T-helper 2 cell treated with Interferon-gamma antibody and Interleukin-4, amounts not matched to agents 5 μg/mL and 100 μg/mL, for 36 hours (primary cell): ENCODE data around the gene ACSM5.
"Not testable (repeated sequence)": the region's sequence is repeated elsewhere in the genome, so short reads cannot be mapped to it uniquely, and the experiment has no call there.

Experiments used
- DNase-seq: peaks from one replicate; pipeline ENCODE4 v3.0.0; 2021; ENCODE audit warnings: low spot score
- H3K27ac Mint-ChIP-seq: one replicate; pipeline ENCODE4 v1.8.0; 2021; ENCODE audit warnings: mild to moderate bottlenecking, mixed read lengths
- H3K27me3 Mint-ChIP-seq: one replicate; pipeline ENCODE4 v1.8.0; 2021; ENCODE audit warnings: low read depth, mixed read lengths
- H3K36me3 Mint-ChIP-seq: one replicate; pipeline ENCODE4 v1.8.0; 2021; ENCODE audit warnings: low read depth, mixed read lengths
- H3K4me1 Mint-ChIP-seq: one replicate; pipeline ENCODE4 v1.8.0; 2021; ENCODE audit warnings: low read depth, mixed read lengths
- H3K4me3 Mint-ChIP-seq: one replicate; pipeline ENCODE4 v1.8.0; 2022; ENCODE audit warnings: mild to moderate bottlenecking, moderate library complexity, mixed read lengths
- H3K9me3 Mint-ChIP-seq: one replicate; pipeline ENCODE4 v1.8.0; 2021; ENCODE audit warnings: mixed read lengths

Gene ACSM5

GRCh38 chr16:20415541-20415940 lies 6.2 kb downstream of the ACSM5 start:
- no peak for DNase-seq

DNA sequence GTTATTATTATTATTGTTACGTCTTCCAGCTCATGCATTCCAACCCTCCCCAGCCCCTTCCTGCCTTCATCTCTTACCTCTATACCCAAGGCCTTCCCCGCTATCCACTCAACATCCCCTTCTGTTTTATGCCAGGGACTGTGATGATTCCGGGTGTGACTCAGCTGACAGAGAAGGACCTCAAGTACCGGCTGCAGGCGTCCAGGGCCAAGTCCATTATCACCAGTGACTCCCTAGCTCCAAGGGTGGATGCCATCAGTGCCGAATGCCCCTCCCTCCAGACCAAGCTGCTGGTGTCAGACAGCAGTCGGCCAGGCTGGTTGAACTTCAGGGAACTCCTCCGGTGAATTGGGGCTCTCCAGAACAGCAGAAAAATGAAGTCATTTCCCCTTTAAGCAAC lies 9.8 kb downstream of the ACSM5 start:
- not testable (repeated sequence) for H3K9me3 Mint-ChIP-seq, H3K4me3 Mint-ChIP-seq, H3K27me3 Mint-ChIP-seq, DNase-seq, H3K36me3 Mint-ChIP-seq, H3K27ac Mint-ChIP-seq, H3K4me1 Mint-ChIP-seq

More at GRCh38 chr16:20415541-20415940, 6.2 kb downstream of the ACSM5 start:
- Mint-ChIP-seq H3K36me3 (no peaks in the 10 kb centered on the region), H3K4me1 (no peaks in the 10 kb centered on the region), H3K4me3 (no peak overlapping the region), H3K27ac (no peak overlapping the region), H3K27me3 (peaks cover 4% of the 10 kb centered on the region), H3K9me3 (no peaks in the 10 kb centered on the region)

DNA sequence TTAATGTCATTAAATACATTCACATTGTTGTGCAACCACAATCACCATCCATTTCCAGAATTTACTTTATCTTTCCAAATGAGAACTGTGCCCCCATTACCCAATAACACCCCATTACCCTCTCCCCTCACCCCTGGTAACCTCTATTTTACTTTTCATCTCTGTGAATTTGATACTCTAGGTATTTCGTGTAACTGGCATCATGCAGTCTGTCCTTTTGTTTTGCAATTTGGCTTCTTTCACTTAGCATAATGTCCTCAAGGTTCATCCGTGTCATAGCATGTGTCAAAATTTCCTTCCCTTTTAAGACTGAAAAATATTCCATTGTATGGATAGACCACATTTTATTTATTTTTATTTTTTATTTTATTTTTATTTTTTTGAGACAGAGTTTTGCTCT lies 12.4 kb downstream of the ACSM5 start:
- not testable (repeated sequence) for H3K36me3 Mint-ChIP-seq, H3K27ac Mint-ChIP-seq, H3K4me1 Mint-ChIP-seq, H3K4me3 Mint-ChIP-seq, H3K9me3 Mint-ChIP-seq, DNase-seq, H3K27me3 Mint-ChIP-seq

DNA sequence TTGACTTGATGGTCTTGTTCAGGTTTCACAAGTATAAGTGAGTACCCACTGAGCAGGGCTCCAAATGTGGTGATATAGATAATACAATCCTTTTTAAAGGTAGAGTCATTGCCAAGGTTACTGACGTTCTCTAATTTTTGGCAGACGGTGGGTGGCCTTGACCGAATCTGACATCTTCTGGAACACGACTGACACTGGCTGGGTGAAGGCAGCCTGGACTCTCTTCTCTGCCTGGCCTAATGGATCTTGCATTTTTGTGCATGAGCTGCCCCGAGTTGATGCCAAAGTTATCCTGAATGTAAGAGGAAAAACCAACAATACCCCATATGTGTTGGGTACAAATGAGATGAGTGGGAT lies 14.4 kb downstream of the ACSM5 start:
- H3K4me3 Mint-ChIP-seq, H3K27me3 Mint-ChIP-seq, H3K4me1 Mint-ChIP-seq, H3K9me3 Mint-ChIP-seq, H3K27ac Mint-ChIP-seq, DNase-seq, H3K36me3 Mint-ChIP-seq: not testable (repeated sequence)

DNA sequence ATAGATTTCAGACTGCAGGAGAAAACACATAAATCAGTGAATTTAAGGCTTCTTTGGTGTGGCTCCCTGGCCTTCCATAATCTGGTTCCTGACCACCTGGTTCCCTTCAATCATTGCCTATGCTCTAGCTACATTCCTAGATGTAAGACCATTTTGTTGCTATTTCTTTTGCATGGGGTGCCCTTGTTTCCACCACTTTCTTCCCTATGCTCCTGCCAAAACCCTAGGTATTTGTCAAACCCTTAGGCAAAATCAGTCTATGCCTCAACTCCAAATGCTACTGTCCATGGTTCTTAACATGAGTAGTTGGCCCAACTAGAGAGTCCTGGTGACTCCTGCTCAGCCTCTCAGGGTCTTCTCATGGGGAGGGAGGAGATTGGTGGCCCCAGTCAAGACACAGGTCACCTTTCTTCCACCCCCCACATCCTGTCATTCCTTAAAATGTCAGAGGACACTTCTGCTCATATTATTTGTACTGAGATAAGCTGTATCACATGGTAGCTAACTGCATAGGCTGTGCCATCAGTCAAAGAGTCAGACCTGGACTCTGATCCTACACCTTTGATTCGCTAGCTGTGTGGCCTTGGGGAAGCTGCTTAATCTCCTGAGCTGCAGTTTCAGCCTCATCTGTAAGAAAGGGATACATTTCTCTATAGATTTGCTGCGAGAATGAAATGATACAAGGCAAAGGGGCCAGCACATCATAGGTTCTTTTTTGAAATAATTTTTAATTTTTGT lies 15.0 kb downstream of the ACSM5 start:
- no peaks in the 10 kb centered on the region for H3K9me3 Mint-ChIP-seq
- no peak overlapping the region for H3K27ac Mint-ChIP-seq
- no peak overlapping the region for H3K4me3 Mint-ChIP-seq
- no peak for DNase-seq
- no peaks in the 10 kb centered on the region for H3K27me3 Mint-ChIP-seq
- H3K36me3 Mint-ChIP-seq = no peaks in the 10 kb centered on the region
- no peaks in the 10 kb centered on the region for H3K4me1 Mint-ChIP-seq

DNA sequence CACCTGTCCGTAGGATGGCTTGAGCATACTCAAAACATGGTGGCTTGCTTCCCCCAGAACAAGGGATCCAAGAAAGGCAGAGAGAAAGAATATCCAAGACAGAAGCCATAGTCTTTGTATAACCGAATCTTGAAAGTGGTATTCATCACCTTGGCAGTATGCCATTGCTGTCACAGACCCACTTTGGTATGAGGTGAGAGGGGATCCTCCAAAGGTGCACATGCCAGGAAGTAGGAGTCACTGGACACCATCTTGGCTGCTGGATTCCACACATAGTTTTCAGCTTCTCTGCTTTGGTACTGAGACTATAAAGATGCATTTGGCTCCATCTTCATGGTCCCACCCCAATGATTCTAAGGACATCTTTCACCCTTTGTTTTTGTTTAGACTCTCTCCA lies 18.1 kb downstream of the ACSM5 start:
- H3K4me1 Mint-ChIP-seq, DNase-seq, H3K4me3 Mint-ChIP-seq, H3K27me3 Mint-ChIP-seq, H3K9me3 Mint-ChIP-seq, H3K36me3 Mint-ChIP-seq, H3K27ac Mint-ChIP-seq: not testable (repeated sequence)

- not testable (repeated sequence) for H3K4me3 Mint-ChIP-seq, H3K27ac Mint-ChIP-seq, H3K9me3 Mint-ChIP-seq, H3K27me3 Mint-ChIP-seq, H3K4me1 Mint-ChIP-seq, DNase-seq, H3K36me3 Mint-ChIP-seq
Measured at GRCh38 chr16:20429499-20429898, 20.2 kb downstream of the ACSM5 start.

GRCh38 chr16:20430480-20430879 lies 21.1 kb downstream of the ACSM5 start:
- not testable (repeated sequence) for H3K27me3 Mint-ChIP-seq, H3K9me3 Mint-ChIP-seq, H3K4me3 Mint-ChIP-seq, DNase-seq, H3K4me1 Mint-ChIP-seq, H3K27ac Mint-ChIP-seq, H3K36me3 Mint-ChIP-seq

DNA sequence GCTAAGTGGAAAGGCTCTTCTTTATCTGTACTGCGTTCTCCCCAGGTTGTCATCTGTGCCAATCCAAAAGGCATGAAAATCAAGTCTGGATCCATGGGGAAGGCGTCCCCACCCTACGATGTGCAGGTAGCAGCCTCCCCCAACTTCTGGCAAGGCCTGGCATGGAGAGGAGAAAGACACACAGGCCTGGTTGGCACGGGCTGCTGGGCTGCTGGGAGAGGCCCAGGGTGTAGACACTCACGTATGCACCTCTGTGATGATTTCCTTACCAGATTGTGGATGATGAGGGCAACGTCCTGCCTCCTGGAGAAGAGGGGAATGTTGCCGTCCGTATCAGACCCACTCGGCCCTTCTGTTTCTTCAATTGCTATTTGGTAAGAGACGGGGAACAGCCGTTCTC lies 21.6 kb downstream of the ACSM5 start:
- Mint-ChIP-seq H3K36me3 (no peaks in the 10 kb centered on the region), H3K4me3 (no peak overlapping the region), H3K9me3 (no peaks in the 10 kb centered on the region), H3K27me3 (no peaks in the 10 kb centered on the region), H3K4me1 (no peaks in the 10 kb centered on the region), H3K27ac (no peak overlapping the region)
- no peak for DNase-seq

DNA sequence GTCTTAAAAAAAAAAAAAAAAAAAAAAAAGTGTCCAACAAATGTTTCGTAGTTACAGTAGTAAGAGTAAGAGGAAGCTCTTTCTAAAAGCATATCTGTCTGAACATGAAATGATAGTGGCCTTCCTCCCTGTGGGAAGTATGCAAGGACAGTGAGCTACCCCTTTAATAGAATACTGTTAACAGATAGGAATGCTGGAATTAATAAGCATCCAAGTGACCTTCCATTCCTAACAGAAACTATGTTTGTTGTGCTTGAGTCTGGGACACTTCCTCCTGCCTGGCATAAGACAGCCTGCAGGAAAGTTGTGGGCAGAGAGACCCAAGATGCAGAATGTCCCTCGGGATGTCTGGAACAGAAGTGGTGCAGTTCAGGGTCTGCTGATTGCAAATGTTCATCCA lies 29.6 kb downstream of the ACSM5 start:
- not testable (repeated sequence) for H3K36me3 Mint-ChIP-seq, H3K4me3 Mint-ChIP-seq, H3K27me3 Mint-ChIP-seq, DNase-seq, H3K27ac Mint-ChIP-seq, H3K9me3 Mint-ChIP-seq, H3K4me1 Mint-ChIP-seq

- H3K4me1 Mint-ChIP-seq, H3K4me3 Mint-ChIP-seq, H3K27ac Mint-ChIP-seq, H3K36me3 Mint-ChIP-seq, H3K9me3 Mint-ChIP-seq, DNase-seq, H3K27me3 Mint-ChIP-seq: not testable (repeated sequence)
Measured at GRCh38 chr16:20439820-20440231, 30.5 kb downstream of the ACSM5 start.

GRCh38 chr16:20440731-20441130 lies 31.4 kb downstream of the ACSM5 start:
- H3K4me1 Mint-ChIP-seq, H3K9me3 Mint-ChIP-seq, H3K36me3 Mint-ChIP-seq, H3K27me3 Mint-ChIP-seq, H3K4me3 Mint-ChIP-seq, H3K27ac Mint-ChIP-seq, DNase-seq: not testable (repeated sequence)

DNA sequence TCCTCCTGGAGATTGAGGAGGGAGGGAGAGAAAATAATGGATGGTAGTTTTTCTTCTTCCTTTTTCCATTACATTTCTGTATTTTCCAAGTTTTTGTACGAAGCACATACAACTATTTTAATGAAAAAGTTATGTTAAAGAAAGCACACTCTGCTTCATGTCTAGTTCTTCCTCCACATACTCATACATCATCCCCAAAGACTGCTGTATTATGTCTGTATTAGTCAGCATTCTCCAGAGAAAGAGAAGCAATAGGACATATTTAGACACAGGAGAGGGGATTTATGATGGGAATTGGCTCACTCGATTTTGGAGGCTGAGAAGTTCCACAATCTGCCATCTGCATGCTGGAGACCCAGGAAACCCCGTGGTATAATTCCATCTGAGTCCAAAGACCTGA lies 31.9 kb downstream of the ACSM5 start:
- Mint-ChIP-seq H3K4me1 (no peaks in the 10 kb centered on the region), H3K27me3 (no peaks in the 10 kb centered on the region), H3K9me3 (no peaks in the 10 kb centered on the region), H3K36me3 (no peaks in the 10 kb centered on the region), H3K27ac (no peak overlapping the region), H3K4me3 (no peak overlapping the region)
- DNase-seq = no peak

- H3K27ac Mint-ChIP-seq, H3K36me3 Mint-ChIP-seq, DNase-seq, H3K4me1 Mint-ChIP-seq, H3K4me3 Mint-ChIP-seq, H3K9me3 Mint-ChIP-seq, H3K27me3 Mint-ChIP-seq: not testable (repeated sequence)
Measured at GRCh38 chr16:20441859-20442258, 32.5 kb downstream of the ACSM5 start.

DNA sequence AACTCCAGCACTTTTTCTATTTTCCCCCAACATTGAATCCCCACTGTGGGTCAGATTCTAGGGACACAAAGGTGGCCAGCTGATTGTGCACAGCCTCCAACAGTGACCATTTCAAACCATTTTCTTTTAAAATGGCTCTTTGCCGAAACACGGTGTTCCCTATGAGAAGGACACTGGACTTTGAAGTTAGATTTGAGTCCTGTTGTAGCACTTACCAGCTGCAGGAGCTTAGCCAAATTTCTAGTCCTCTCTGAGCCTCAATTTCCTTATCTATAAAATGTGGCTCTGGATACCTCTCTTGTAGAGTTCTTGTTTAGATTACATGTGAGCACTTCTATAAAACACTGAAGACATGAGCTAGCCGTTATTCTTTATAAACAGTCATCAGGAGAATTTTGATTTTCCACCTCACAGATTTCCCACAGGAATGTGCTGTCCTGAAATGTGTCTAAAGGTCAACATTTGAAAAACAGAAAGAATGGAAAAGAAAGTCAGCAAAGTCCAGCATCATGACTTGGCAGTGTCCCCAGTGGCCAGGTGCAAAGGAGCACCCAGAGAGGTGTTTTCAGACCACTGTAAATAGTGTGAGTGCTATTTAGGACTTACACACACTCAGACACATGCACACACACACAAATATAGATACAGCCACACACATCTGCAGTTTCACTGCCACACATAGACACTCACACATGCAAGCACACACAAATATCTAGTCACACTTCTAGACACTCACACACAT lies 37.5 kb downstream of the ACSM5 start:
- H3K27me3 Mint-ChIP-seq, DNase-seq, H3K4me3 Mint-ChIP-seq, H3K9me3 Mint-ChIP-seq, H3K36me3 Mint-ChIP-seq, H3K27ac Mint-ChIP-seq, H3K4me1 Mint-ChIP-seq: not testable (repeated sequence)
